ENCODE data around the gene SLC22A3. TPM values are rescaled to one million over a fixed set of nuclear protein-coding genes. Genes with fewer than 3 reads are reported as not detected.

The SLC22A3 gene
- total RNA-seq, 2 donors from 2014 or later: 91.5 to 144 TPM

DNA sequence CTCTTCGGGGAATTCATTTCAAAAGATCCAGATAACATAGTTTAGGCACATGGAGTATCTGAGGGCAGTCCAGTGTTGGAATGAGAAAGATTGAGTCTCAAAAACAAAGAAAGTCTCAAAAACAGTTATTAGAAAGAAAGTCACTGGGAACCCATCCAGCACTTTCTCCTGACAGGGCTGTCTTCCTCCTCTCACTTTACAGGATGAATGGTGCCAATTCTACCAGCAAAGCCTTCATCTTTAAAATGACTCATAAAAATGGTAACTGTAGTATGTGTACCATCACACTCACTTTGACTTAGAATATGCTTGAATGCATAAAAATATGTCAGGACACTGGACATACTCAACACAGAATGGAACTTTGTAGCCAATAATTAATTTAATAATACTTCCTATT lies 71.3 kb downstream of the SLC22A3 start:
- ATAC-seq (ENCODE audit: insufficient number of reproducible peaks, low FRiP score, low read depth): no peak

DNA sequence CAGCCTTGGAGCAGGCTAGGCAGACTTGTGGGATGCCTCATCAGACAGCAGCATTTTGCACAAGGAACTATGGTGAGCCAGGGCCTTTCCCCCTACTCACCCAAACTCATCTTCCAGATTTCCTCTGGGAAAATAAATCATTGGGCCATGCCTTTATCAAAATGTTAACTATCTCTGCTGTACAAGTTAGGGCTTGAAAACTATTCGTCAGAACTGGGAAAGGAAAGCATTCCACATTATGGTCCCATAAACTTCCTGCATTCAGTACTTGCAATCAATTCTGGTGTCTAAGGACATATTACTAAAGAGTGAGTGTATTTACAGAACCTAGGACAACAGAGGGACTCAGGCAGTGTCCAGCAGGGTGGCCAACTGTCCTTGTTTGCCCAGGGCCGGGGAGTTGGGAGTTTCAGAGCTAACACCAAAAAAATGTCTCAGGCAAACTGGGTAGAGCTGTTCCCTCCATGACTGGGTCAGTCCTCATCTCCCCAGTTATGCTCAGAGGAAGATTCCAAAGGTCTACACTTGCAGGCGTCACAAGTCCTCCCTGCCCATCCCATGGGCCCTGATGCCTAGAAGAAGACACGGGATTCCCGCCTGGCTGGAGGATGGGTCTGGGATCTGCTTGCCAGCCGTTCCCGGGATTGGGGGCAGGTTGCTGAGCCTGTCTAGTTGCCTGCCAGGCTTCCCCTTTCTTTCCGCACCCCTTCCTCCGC lies 72.2 kb downstream of the SLC22A3 start:
- H3K9me3 ChIP-seq: no peaks in the 10 kb centered on the region
- H3K27me3 ChIP-seq (replicated peaks; ENCODE audit: insufficient read depth): no peaks in the 10 kb centered on the region
- peaks cover 14% of the 10 kb centered on the region for H3K36me3 ChIP-seq
- DNase-seq (ENCODE audit: low spot score): no peak
- no peak overlapping the region for H3K4me3 ChIP-seq
- H3K4me1 ChIP-seq (ENCODE audit: control insufficient read depth in 1 of 2, low read depth in 2 of 2): peaks cover 12 to 34% of the 10 kb centered on the region in 2 donors
- ATAC-seq (ENCODE audit: insufficient number of reproducible peaks, low FRiP score, low read depth): no peak
- TF ChIP-seq, protein P1, sequence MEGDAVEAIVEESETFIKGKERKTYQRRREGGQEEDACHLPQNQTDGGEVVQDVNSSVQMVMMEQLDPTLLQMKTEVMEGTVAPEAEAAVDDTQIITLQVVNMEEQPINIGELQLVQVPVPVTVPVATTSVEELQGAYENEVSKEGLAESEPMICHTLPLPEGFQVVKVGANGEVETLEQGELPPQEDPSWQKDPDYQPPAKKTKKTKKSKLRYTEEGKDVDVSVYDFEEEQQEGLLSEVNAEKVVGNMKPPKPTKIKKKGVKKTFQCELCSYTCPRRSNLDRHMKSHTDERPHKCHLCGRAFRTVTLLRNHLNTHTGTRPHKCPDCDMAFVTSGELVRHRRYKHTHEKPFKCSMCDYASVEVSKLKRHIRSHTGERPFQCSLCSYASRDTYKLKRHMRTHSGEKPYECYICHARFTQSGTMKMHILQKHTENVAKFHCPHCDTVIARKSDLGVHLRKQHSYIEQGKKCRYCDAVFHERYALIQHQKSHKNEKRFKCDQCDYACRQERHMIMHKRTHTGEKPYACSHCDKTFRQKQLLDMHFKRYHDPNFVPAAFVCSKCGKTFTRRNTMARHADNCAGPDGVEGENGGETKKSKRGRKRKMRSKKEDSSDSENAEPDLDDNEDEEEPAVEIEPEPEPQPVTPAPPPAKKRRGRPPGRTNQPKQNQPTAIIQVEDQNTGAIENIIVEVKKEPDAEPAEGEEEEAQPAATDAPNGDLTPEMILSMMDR (IDR thresholded peaks at IDR 0.05): no peak
- H3K27ac ChIP-seq: peak overlapping the region; percentile 64 to 89

More for the DNA sequence above, 71.3 kb downstream of the SLC22A3 start:
- Histone ChIP-seq H3K9me3 (no peaks in the 10 kb centered on the region), H3K27me3 (replicated peaks; ENCODE audit: insufficient read depth) (no peaks in the 10 kb centered on the region), H3K36me3 (peaks cover 22% of the 10 kb centered on the region), H3K27ac (peak overlapping the region in 1 of 2 donors; percentile 57), H3K4me3 (no peak overlapping the region), H3K4me1 (ENCODE audit: control insufficient read depth in 1 of 2, low read depth in 2 of 2) (peaks cover 12 to 34% of the 10 kb centered on the region in 2 donors)
- TF ChIP-seq, protein P1 (IDR thresholded peaks at IDR 0.05): no peak
- DNase-seq (ENCODE audit: low spot score): no peak

DNA sequence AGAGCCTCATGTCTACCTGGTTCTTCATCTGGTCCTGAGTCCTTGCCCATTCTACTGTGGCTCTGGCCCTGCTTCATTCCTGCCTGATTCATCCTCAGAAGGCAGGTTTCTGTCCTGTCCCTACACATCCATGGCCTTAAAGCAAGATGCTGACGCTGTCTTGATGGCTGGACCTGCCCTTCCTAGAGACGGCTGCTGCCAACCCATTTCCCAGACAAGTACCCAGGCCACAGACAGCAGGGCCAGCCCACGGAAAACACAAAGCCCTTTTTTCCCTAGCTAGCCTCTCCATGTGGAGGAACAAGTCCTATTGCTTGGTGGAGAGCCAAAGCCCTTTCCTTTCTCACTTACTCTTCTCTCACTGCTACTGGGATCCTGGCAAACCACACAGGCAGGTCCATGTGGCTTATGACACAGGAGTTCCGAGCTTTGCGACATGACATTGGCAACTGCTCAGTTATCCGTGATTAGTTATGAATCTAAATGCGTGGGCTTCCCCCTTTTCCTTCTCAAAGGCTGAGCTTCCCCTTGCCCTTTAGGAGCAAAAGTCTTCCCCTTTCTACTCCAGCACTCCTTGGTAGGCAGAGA lies 72.9 kb downstream of the SLC22A3 start:
- H3K9me3 ChIP-seq: no peaks in the 10 kb centered on the region
- ATAC-seq (ENCODE audit: insufficient number of reproducible peaks, low FRiP score, low read depth): peak; percentile 71
- H3K4me1 ChIP-seq (ENCODE audit: control insufficient read depth in 1 of 2, low read depth in 2 of 2): peaks cover 12 to 37% of the 10 kb centered on the region in 2 donors
- H3K27me3 ChIP-seq (replicated peaks; ENCODE audit: insufficient read depth): no peaks in the 10 kb centered on the region
- TF ChIP-seq, protein P1 (IDR thresholded peaks at IDR 0.05): no peak
- H3K4me3 ChIP-seq: peak overlapping the region; percentile 55
- DNase-seq (ENCODE audit: low spot score): no peak
- peaks cover 10% of the 10 kb centered on the region for H3K36me3 ChIP-seq
- H3K27ac ChIP-seq: peak overlapping the region; percentile 64 to 89

DNA sequence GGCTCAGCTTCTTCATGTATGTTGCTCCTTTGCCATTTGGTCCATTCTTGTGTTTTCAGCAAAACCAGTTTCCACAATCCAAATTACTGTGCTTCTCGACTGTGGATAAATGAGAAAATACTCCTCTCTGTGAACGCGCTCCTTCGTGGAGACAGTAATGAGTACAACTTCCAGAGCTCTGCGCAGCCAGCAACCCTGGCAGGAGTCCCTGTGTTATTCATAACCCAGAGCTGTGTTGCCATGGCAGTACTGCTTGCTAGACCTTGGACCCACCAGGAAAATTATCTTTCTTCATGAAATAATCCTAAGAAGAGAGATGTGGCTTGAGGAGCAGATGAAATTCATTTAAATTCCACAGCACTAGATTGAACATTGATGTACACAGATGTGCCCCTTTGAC lies 73.7 kb downstream of the SLC22A3 start:
- Histone ChIP-seq H3K36me3 (peaks cover 8% of the 10 kb centered on the region), H3K9me3 (no peaks in the 10 kb centered on the region), H3K27ac (peak overlapping the region; percentile 64 to 89), H3K27me3 (replicated peaks; ENCODE audit: insufficient read depth) (no peaks in the 10 kb centered on the region), H3K4me3 (peak overlapping the region; percentile 55), H3K4me1 (ENCODE audit: control insufficient read depth in 1 of 2, low read depth in 2 of 2) (peaks cover 15 to 44% of the 10 kb centered on the region in 2 donors)
- ATAC-seq (ENCODE audit: insufficient number of reproducible peaks, low FRiP score, low read depth): peak; percentile 63
- TF ChIP-seq, protein P1 (IDR thresholded peaks at IDR 0.05): no peak
- peak; percentile 33 for DNase-seq (ENCODE audit: low spot score)

DNA sequence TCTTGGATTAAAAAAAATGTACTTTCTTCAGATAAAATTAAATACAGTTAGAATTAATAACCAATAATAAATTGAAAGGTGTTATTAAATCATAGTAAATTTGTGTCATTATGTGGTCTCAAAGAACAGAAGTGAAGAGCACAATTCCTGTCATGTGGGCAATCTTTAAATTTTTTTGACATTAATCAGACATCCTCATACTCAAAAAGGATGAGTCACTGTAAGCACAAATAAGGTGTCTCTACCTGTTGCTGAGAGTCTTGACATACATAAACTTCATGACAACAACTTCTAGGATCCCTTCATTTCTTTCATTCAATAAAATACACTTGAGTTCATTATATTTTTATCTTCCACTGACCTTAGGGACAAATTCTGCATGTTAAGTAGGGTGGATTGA lies 76.1 kb downstream of the SLC22A3 start:
- TF ChIP-seq, protein P1 (IDR thresholded peaks at IDR 0.05): no peak
- ATAC-seq (ENCODE audit: insufficient number of reproducible peaks, low FRiP score, low read depth) (no peak), DNase-seq (ENCODE audit: low spot score) (no peak)
- Histone ChIP-seq H3K4me3 (no peak overlapping the region), H3K4me1 (ENCODE audit: control insufficient read depth in 1 of 2, low read depth in 2 of 2) (peaks cover 28 to 67% of the 10 kb centered on the region in 2 donors), H3K27me3 (replicated peaks; ENCODE audit: insufficient read depth) (no peaks in the 10 kb centered on the region), H3K9me3 (no peaks in the 10 kb centered on the region), H3K36me3 (peaks cover 3% of the 10 kb centered on the region), H3K27ac (peak overlapping the region in 1 of 2 donors; percentile 19)

Data from thoracic aorta (tissue), 2 donors.